ENCODE data around the gene GAS6. TPM values are rescaled to one million over a fixed set of nuclear protein-coding genes. Genes with fewer than 3 reads are reported as not detected.
"Not testable (repeated sequence)": the region's sequence is repeated elsewhere in the genome, so short reads cannot be mapped to it uniquely, and the experiment has no call there.

Gene GAS6
- 1 to 10 TPM; 2.4 to 5.5 (median 3.2) TPM for total RNA-seq
- under 1 TPM in 1 of 2 donors, not detected in 1; 0.38 TPM for polyA plus RNA-seq
- 1.2 reads per million for total RNA-seq

- ATAC-seq (peak; percentile 49), DNase-seq (peak in 2 of 9 donors; percentile 23 to 33)
- peaks cover 0 to 3% (median 0%) of the 10 kb centered on the region in 5 donors for H3K36me3 Mint-ChIP-seq
- Histone ChIP-seq H3K27ac (ENCODE audit: low read depth, low read length) (no peak within 1 kb of the TSS), H3K27me3 (ENCODE audit: control insufficient read depth in 2 of 2, insufficient read depth in 2 of 2, low read length in 2 of 2) (peaks cover 6 to 17% of the 10 kb centered on the region in 2 donors), H3K4me1 (ENCODE audit: control insufficient read depth in 2 of 2, insufficient read depth in 2 of 2, low read length in 2 of 2) (peaks cover 0 to 5% of the 10 kb centered on the region in 2 donors), H3K4me3 (ENCODE audit: low read length) (no peak within 1 kb of the TSS), H3K36me3 (ENCODE audit: control insufficient read depth in 2 of 3, insufficient read depth in 3 of 3, low read length in 3 of 3) (no peaks in the 10 kb centered on the region), H3K9me3 (ENCODE audit: control insufficient read depth in 2 of 3, low read length in 3 of 3) (no peaks in the 10 kb centered on the region)
- H3K4me1 Mint-ChIP-seq, result peaks cover 6 to 16% (median 14%) of the 10 kb centered on the region in 7 donors
- CTCF ChIA-PET, result no interaction called here
- intact Hi-C loops (cut with micrococcal nuclease), result loop anchor here in 1 of 2 donors (5.0 kb wide), 1 partner anchor 46 kb away; no protein-coding TSS in a partner anchor
- peaks cover 0 to 10% (median 2%) of the 10 kb centered on the region in 11 donors for H3K9me3 Mint-ChIP-seq
- H3K27ac Mint-ChIP-seq, result no peak within 1 kb of the TSS
- peaks cover 42 to 58% (median 43%) of the 10 kb centered on the region in 5 donors for H3K27me3 Mint-ChIP-seq
- H3K4me3 Mint-ChIP-seq, result peak within 1 kb of the TSS; percentile 75 to 86 (median 82)
- POLR2A ChIA-PET, result no interaction called here
Measured at GRCh38 chr13:113863524-113864272, at the start of gene GAS6. Gene GAS6, minus strand, starts transcription at chr13:113864076. Its CDS starts 156 bp downstream, at chr13:113863920.

- peaks cover 0 to 14% (median 11%) of the 10 kb centered on the region in 5 donors for H3K36me3 Mint-ChIP-seq
- H3K4me3 ChIP-seq (ENCODE audit: low read length); H3K9me3 ChIP-seq (ENCODE audit: control insufficient read depth in 2 of 3, low read length in 3 of 3); H3K4me1 ChIP-seq (ENCODE audit: control insufficient read depth in 2 of 2, insufficient read depth in 2 of 2, low read length in 2 of 2); DNase-seq; ATAC-seq; H3K36me3 ChIP-seq (ENCODE audit: control insufficient read depth in 2 of 3, insufficient read depth in 3 of 3, low read length in 3 of 3); H3K4me1 Mint-ChIP-seq; H3K27ac Mint-ChIP-seq; H3K4me3 Mint-ChIP-seq; CTCF ChIA-PET; POLR2A ChIA-PET; intact Hi-C loops (cut with micrococcal nuclease); H3K27ac ChIP-seq (ENCODE audit: low read depth, low read length): not testable (repeated sequence)
- peaks cover 48 to 67% (median 52%) of the 10 kb centered on the region in 5 donors for H3K27me3 Mint-ChIP-seq
- H3K27me3 ChIP-seq (ENCODE audit: control insufficient read depth in 2 of 2, insufficient read depth in 2 of 2, low read length in 2 of 2), result peaks cover 0 to 12% of the 10 kb centered on the region in 2 donors
- H3K9me3 Mint-ChIP-seq, result peaks cover 0 to 13% (median 5%) of the 10 kb centered on the region in 11 donors
Measured at GRCh38 chr13:113913408-113913807, 49.5 kb upstream of the GAS6 start.

- H3K27me3 ChIP-seq (ENCODE audit: control insufficient read depth in 2 of 2, insufficient read depth in 2 of 2, low read length in 2 of 2), result peaks cover 0 to 12% of the 10 kb centered on the region in 2 donors
- Mint-ChIP-seq H3K27ac (no peak overlapping the region), H3K4me3 (no peak overlapping the region), H3K9me3 (peaks cover 0 to 13% (median 5%) of the 10 kb centered on the region in 11 donors), H3K27me3 (peaks cover 49 to 71% (median 59%) of the 10 kb centered on the region in 5 donors), H3K4me1 (peaks cover 2 to 15% (median 9%) of the 10 kb centered on the region in 7 donors), H3K36me3 (peaks cover 0 to 14% (median 11%) of the 10 kb centered on the region in 5 donors)
- ChIA-PET POLR2A (no interaction called here), CTCF (no interaction called here)
- no peak for DNase-seq
- H3K36me3 ChIP-seq (ENCODE audit: control insufficient read depth in 2 of 3, insufficient read depth in 3 of 3, low read length in 3 of 3), result no peaks in the 10 kb centered on the region
- H3K27ac ChIP-seq (ENCODE audit: low read depth, low read length), result no peak overlapping the region
- no peak for ATAC-seq
- H3K4me1 ChIP-seq (ENCODE audit: control insufficient read depth in 2 of 2, insufficient read depth in 2 of 2, low read length in 2 of 2), result no peaks in the 10 kb centered on the region
- intact Hi-C loops (cut with micrococcal nuclease), result no loop called here
- no peak overlapping the region for H3K4me3 ChIP-seq (ENCODE audit: low read length)
- H3K9me3 ChIP-seq (ENCODE audit: control insufficient read depth in 2 of 3, low read length in 3 of 3), result no peaks in the 10 kb centered on the region
Measured at GRCh38 chr13:113912596-113912995, 48.7 kb upstream of the GAS6 start.

- no peaks in the 10 kb centered on the region for H3K36me3 ChIP-seq (ENCODE audit: control insufficient read depth in 2 of 3, insufficient read depth in 3 of 3, low read length in 3 of 3)
- peaks cover 0 to 10% (median 5%) of the 10 kb centered on the region in 11 donors for H3K9me3 Mint-ChIP-seq
- POLR2A ChIA-PET, result no interaction called here
- peak overlapping the region in 1 of 10 donors; percentile 28 for H3K4me3 Mint-ChIP-seq
- peaks cover 2 to 15% (median 7%) of the 10 kb centered on the region in 7 donors for H3K4me1 Mint-ChIP-seq
- peaks cover 0 to 9% of the 10 kb centered on the region in 2 donors for H3K27me3 ChIP-seq (ENCODE audit: control insufficient read depth in 2 of 2, insufficient read depth in 2 of 2, low read length in 2 of 2)
- no peak overlapping the region for H3K4me3 ChIP-seq (ENCODE audit: low read length)
- H3K9me3 ChIP-seq (ENCODE audit: control insufficient read depth in 2 of 3, low read length in 3 of 3), result no peaks in the 10 kb centered on the region
- H3K4me1 ChIP-seq (ENCODE audit: control insufficient read depth in 2 of 2, insufficient read depth in 2 of 2, low read length in 2 of 2), result no peaks in the 10 kb centered on the region
- peaks cover 37 to 59% (median 47%) of the 10 kb centered on the region in 5 donors for H3K27me3 Mint-ChIP-seq
- H3K27ac Mint-ChIP-seq, result no peak overlapping the region
- ATAC-seq (no peak), DNase-seq (no peak)
- intact Hi-C loops (cut with micrococcal nuclease), result no loop called here
- H3K27ac ChIP-seq (ENCODE audit: low read depth, low read length), result no peak overlapping the region
- H3K36me3 Mint-ChIP-seq, result peaks cover 0 to 9% (median 6%) of the 10 kb centered on the region in 5 donors
- CTCF ChIA-PET, result no interaction called here
Measured at GRCh38 chr13:113907635-113908617, 44.0 kb upstream of the GAS6 start.

GRCh38 chr13:113906571-113906970 lies 42.7 kb upstream of the GAS6 start:
- Histone ChIP-seq H3K9me3 (ENCODE audit: control insufficient read depth in 2 of 3, low read length in 3 of 3) (no peaks in the 10 kb centered on the region), H3K36me3 (ENCODE audit: control insufficient read depth in 2 of 3, insufficient read depth in 3 of 3, low read length in 3 of 3) (no peaks in the 10 kb centered on the region), H3K4me1 (ENCODE audit: control insufficient read depth in 2 of 2, insufficient read depth in 2 of 2, low read length in 2 of 2) (no peaks in the 10 kb centered on the region), H3K27me3 (ENCODE audit: control insufficient read depth in 2 of 2, insufficient read depth in 2 of 2, low read length in 2 of 2) (peaks cover 0 to 3% of the 10 kb centered on the region in 2 donors), H3K4me3 (ENCODE audit: low read length) (no peak overlapping the region), H3K27ac (ENCODE audit: low read depth, low read length) (no peak overlapping the region)
- Mint-ChIP-seq H3K9me3 (peaks cover 0 to 2% (median 0%) of the 10 kb centered on the region in 11 donors), H3K27ac (no peak overlapping the region), H3K36me3 (no peaks in the 10 kb centered on the region), H3K4me1 (peaks cover 0 to 15% (median 7%) of the 10 kb centered on the region in 7 donors), H3K27me3 (peaks cover 25 to 50% (median 36%) of the 10 kb centered on the region in 5 donors), H3K4me3 (no peak overlapping the region)
- ChIA-PET POLR2A (no interaction called here), CTCF (no interaction called here)
- DNase-seq (no peak), ATAC-seq (no peak)
- intact Hi-C loops (cut with micrococcal nuclease), result no loop called here

GRCh38 chr13:113905942-113906341 lies 42.1 kb upstream of the GAS6 start:
- intact Hi-C loops (cut with micrococcal nuclease), result loop anchor here (2.0 kb wide), 1 partner anchor 89 kb away; no protein-coding TSS in a partner anchor
- Histone ChIP-seq H3K27me3 (ENCODE audit: control insufficient read depth in 2 of 2, insufficient read depth in 2 of 2, low read length in 2 of 2) (no peaks in the 10 kb centered on the region), H3K9me3 (ENCODE audit: control insufficient read depth in 2 of 3, low read length in 3 of 3) (no peaks in the 10 kb centered on the region), H3K4me3 (ENCODE audit: low read length) (no peak overlapping the region), H3K4me1 (ENCODE audit: control insufficient read depth in 2 of 2, insufficient read depth in 2 of 2, low read length in 2 of 2) (no peaks in the 10 kb centered on the region), H3K36me3 (ENCODE audit: control insufficient read depth in 2 of 3, insufficient read depth in 3 of 3, low read length in 3 of 3) (no peaks in the 10 kb centered on the region), H3K27ac (ENCODE audit: low read depth, low read length) (no peak overlapping the region)
- H3K9me3 Mint-ChIP-seq, result peaks cover 0 to 1% (median 0%) of the 10 kb centered on the region in 11 donors
- peaks cover 0 to 15% (median 7%) of the 10 kb centered on the region in 7 donors for H3K4me1 Mint-ChIP-seq
- DNase-seq (no peak), ATAC-seq (no peak)
- H3K27me3 Mint-ChIP-seq, result peaks cover 19 to 43% (median 30%) of the 10 kb centered on the region in 5 donors
- POLR2A ChIA-PET, result no interaction called here
- no peaks in the 10 kb centered on the region for H3K36me3 Mint-ChIP-seq
- no peak overlapping the region for H3K27ac Mint-ChIP-seq
- no peak overlapping the region for H3K4me3 Mint-ChIP-seq
- CTCF ChIA-PET, result no interaction called here

Measured in naive thymus-derived CD4-positive, alpha-beta T cell (primary cell).